ENCODE measurements around the gene RABGAP1L. TPM values are rescaled to one million over a fixed set of nuclear protein-coding genes. Genes with fewer than 3 reads are reported as not detected.

RABGAP1L gene
- total RNA-seq, 4 donors from 2014 or later, result 31.2 to 115 (median 62.5) TPM

DNA sequence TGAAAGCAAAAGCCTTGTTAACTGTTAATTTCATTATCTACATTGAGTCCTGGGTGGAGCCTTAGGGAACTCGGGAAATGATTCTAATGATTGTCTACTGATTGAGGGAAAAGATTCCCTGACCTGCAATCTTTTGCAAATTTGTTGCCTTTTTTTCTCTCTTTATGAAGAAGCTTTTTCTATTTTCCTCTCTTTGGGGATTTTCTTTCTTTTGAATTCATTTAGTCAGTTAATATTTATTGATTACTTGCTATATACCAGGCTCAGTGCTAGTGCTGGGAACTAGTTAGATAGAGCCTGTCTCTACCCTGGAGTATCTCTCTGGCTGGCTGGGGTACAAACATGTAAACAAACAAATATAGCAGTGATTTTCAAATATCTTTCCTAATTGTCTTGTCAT is 769.2 kb downstream of the RABGAP1L start:
- Histone ChIP-seq H3K9me3 (no peaks in the 10 kb centered on the region), H3K4me1 (no peaks in the 10 kb centered on the region), H3K36me3 (no peaks in the 10 kb centered on the region), H3K27me3 (no peaks in the 10 kb centered on the region), H3K27ac (no peak overlapping the region), H3K4me3 (no peak overlapping the region)
- no peak for TF ChIP-seq EP300 (IDR thresholded peaks at IDR 0.05)
- no peak for TF ChIP-seq POLR2A (IDR thresholded peaks at IDR 0.05)
- TF ChIP-seq, protein P1, sequence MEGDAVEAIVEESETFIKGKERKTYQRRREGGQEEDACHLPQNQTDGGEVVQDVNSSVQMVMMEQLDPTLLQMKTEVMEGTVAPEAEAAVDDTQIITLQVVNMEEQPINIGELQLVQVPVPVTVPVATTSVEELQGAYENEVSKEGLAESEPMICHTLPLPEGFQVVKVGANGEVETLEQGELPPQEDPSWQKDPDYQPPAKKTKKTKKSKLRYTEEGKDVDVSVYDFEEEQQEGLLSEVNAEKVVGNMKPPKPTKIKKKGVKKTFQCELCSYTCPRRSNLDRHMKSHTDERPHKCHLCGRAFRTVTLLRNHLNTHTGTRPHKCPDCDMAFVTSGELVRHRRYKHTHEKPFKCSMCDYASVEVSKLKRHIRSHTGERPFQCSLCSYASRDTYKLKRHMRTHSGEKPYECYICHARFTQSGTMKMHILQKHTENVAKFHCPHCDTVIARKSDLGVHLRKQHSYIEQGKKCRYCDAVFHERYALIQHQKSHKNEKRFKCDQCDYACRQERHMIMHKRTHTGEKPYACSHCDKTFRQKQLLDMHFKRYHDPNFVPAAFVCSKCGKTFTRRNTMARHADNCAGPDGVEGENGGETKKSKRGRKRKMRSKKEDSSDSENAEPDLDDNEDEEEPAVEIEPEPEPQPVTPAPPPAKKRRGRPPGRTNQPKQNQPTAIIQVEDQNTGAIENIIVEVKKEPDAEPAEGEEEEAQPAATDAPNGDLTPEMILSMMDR (IDR thresholded peaks at IDR 0.05), result no peak
- no peak for TF ChIP-seq POLR2AphosphoS5 (IDR thresholded peaks at IDR 0.05)
- WGBS, 2 donors (ENCODE audit: low coverage in 1 of 2), result 29 to 65% methylated on average over 1 of the region's 1 CpG
- ATAC-seq, result no peak

DNA sequence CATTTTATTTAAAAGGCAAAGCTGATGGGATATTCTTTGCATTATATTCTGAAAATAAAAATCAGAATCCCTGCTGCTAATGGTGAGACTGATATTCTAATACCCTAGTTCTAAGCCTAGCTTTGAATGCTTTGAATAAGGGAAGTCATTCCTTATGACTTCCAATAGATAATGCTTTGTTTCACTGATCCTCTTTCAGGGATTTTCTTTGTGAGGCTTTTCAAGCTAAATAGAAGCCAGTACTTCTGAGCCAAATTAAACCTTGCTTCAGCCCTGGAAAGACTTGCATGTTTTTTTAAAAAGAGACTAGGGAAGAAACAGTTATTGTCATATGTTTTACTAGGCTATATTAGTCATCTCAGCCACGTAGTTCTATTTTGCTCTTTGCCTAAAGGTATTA is 771.9 kb downstream of the RABGAP1L start:
- WGBS, 2 donors (ENCODE audit: low coverage in 1 of 2), result 29 to 33% methylated on average over 1 of the region's 1 CpG
- H3K9me3 ChIP-seq, result no peaks in the 10 kb centered on the region
- no peaks in the 10 kb centered on the region for H3K4me1 ChIP-seq
- no peak overlapping the region for H3K4me3 ChIP-seq
- TF ChIP-seq POLR2A (IDR thresholded peaks at IDR 0.05) (no peak), EP300 (IDR thresholded peaks at IDR 0.05) (no peak), POLR2AphosphoS5 (IDR thresholded peaks at IDR 0.05) (no peak)
- TF ChIP-seq, protein P1 (IDR thresholded peaks at IDR 0.05), result no peak
- no peak overlapping the region for H3K27ac ChIP-seq
- no peaks in the 10 kb centered on the region for H3K27me3 ChIP-seq
- no peak for ATAC-seq
- H3K36me3 ChIP-seq, result no peaks in the 10 kb centered on the region

DNA sequence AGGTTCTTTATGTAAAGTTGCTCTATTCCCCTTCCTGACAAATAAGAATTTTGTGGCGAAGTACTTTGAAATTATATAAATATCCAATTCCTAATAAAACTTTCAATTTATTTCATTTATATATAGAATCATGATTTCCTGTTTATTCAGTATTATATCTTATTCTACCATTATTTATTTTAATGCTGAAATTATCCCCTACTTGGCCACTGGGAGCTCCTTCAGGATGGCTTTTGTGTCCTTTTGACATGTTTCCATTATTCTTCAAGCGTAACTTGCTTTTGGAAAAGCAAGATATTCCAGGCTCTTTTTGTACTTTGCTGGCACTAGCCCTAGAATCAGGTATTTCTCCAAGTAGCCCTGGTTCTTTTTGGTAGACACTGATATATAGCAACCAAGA is 773.3 kb downstream of the RABGAP1L start:
- H3K27me3 ChIP-seq, result no peaks in the 10 kb centered on the region
- no peaks in the 10 kb centered on the region for H3K36me3 ChIP-seq
- H3K4me1 ChIP-seq, result no peaks in the 10 kb centered on the region
- H3K27ac ChIP-seq, result no peak overlapping the region
- H3K4me3 ChIP-seq, result no peak overlapping the region
- H3K9me3 ChIP-seq, result no peaks in the 10 kb centered on the region
- 54 to 74% methylated on average over 1 to 2 of the region's 2 CpGs for WGBS, 2 donors (ENCODE audit: low coverage in 1 of 2)
- TF ChIP-seq POLR2A (IDR thresholded peaks at IDR 0.05) (no peak), POLR2AphosphoS5 (IDR thresholded peaks at IDR 0.05) (no peak), EP300 (IDR thresholded peaks at IDR 0.05) (no peak)
- TF ChIP-seq, protein P1 (IDR thresholded peaks at IDR 0.05), result no peak
- ATAC-seq, result no peak

DNA sequence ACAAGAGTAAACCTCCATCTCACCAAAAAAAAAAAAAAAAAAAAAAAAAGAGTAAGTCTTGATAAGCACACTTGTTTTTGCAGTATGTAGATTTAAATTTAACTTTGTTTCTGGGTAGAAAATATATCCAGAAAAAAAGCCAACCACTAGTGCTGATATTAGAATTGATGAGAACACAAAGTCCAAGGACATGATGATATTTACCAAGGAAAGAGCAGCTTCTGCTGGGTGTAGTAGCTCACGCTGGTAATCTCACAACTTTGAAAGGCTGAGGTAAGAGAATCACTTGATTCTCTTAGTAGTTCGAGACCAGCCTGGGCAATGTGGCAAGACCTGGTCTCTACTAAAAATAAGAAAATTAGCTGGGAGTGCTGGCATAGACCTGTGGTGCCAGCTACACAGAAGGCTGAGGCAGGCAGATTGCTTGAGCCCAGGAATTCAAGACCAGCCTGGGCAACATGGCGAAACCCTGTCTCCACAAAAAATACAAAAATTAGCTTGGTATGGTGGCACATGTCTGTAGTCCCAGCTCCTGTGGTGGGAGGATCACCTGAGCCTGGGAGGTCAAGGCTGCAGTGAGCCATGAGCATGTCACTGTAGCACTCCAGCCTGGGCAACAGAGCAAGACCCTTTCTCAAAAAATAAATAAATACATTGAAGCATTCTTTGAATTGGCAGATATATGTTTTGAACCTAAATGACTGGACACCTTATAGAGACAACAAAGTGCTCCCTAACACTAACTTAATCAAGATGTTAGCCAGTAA is 776.8 kb downstream of the RABGAP1L start:
- no peak for ATAC-seq
- WGBS, 2 donors (ENCODE audit: low coverage in 1 of 2), result 92 to 100% methylated on average over 2 to 3 of the region's 3 CpGs
- TF ChIP-seq, protein P1 (IDR thresholded peaks at IDR 0.05), result no peak
- TF ChIP-seq POLR2A (IDR thresholded peaks at IDR 0.05) (no peak), EP300 (IDR thresholded peaks at IDR 0.05) (no peak), POLR2AphosphoS5 (IDR thresholded peaks at IDR 0.05) (no peak)
- H3K4me1 ChIP-seq, result no peaks in the 10 kb centered on the region
- H3K27ac ChIP-seq, result no peak overlapping the region
- H3K27me3 ChIP-seq, result no peaks in the 10 kb centered on the region
- no peaks in the 10 kb centered on the region for H3K9me3 ChIP-seq
- H3K36me3 ChIP-seq, result no peaks in the 10 kb centered on the region
- no peak overlapping the region for H3K4me3 ChIP-seq

Data from gastroesophageal sphincter (tissue), 4 donors.